Measurements from ENCODE around the gene NUTM2G. TPM values are rescaled to one million over a fixed set of nuclear protein-coding genes. Genes with fewer than 3 reads are reported as not detected.

Gene NUTM2G
- total and polyA plus RNA-seq, 9 of the 15 experiments (the other 6 are each of a cell fraction or from before 2014, with no cell fraction given): 0.03 TPM; not detected in 7

DNA sequence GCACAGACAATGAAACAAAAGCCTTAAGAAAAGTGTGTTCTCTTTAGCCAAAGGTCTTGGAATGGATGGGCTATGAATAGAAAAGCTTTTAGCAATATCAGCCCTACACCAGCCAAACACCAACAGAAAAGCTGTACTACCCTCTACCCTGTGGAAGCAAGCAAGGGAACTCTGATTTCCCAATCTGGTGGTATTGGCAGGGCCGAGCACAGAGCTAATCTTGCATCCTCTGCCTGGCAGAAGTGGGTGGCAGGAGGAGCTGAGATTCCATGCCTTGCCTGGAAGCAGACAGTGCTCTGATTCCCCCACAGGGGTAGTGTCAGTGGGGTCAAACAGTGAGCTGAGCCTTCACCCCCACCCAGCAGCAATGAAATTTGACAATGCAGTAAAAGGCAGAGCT, 44.7 kb upstream of the NUTM2G start (continued):
- TF ChIP-seq ILF3 (IDR thresholded peaks at IDR 0.05; ENCODE audit: borderline replicate concordance) (no peak), ZNF282 (CRISPR knock-in tag; IDR thresholded peaks at IDR 0.05) (no peak)
- TF ChIP-seq, protein P1, sequence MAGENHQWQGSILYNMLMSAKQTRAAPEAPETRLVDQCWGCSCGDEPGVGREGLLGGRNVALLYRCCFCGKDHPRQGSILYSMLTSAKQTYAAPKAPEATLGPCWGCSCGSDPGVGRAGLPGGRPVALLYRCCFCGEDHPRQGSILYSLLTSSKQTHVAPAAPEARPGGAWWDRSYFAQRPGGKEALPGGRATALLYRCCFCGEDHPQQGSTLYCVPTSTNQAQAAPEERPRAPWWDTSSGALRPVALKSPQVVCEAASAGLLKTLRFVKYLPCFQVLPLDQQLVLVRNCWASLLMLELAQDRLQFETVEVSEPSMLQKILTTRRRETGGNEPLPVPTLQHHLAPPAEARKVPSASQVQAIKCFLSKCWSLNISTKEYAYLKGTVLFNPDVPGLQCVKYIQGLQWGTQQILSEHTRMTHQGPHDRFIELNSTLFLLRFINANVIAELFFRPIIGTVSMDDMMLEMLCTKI (IDR thresholded peaks at IDR 0.05; ENCODE audit: partially characterized antibody): no peak

DNA sequence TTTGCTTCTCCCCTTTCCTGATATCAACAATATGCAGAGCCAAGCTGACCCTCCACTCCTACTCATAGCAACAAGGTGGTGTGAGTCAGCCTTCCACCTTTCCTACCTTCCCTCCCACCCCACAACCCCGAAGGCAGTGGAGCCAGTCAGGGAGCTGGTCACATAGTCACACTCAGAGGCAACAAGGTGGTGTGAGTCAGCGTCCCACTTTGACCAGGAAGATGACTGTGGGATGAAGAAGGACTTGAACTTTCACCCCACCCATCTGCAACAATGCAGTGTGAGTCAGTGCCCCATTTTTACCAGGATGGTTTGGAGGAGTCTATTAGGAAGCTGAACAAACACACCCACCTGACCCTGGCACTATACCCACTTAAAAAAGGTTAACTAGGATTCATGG, 44.2 kb upstream of the NUTM2G start:
- 7% methylated on average over 2 of the region's 2 CpGs for WGBS (ENCODE audit: insufficient coverage, low coverage, missing lambda C conversion rate)
- H3K27me3 ChIP-seq (ENCODE audit: control insufficient read depth in 2 of 2, insufficient read depth in 2 of 2, low read length in 2 of 2): no peaks in the 10 kb centered on the region
- no peak overlapping the region for H3K4me3 ChIP-seq
- H3K4me2 ChIP-seq (ENCODE audit: insufficient read depth, low read length): no peak overlapping the region
- H2AFZ ChIP-seq (ENCODE audit: low read depth, low read length): no peak overlapping the region
- no peaks in the 10 kb centered on the region for H3K36me3 ChIP-seq (ENCODE audit: control insufficient read depth, insufficient read depth, low read length)
- no peaks in the 10 kb centered on the region for H3K9me3 ChIP-seq (replicated peaks; ENCODE audit: control insufficient read depth, insufficient read depth, low read depth, low read length)
- no peaks in the 10 kb centered on the region for H4K20me1 ChIP-seq (replicated peaks; ENCODE audit: control insufficient read depth, insufficient read depth, low read length)
- DNase-seq (ENCODE audit: extremely low read depth in 1 of 4, low spot score in 3 of 4): peak; percentile 19 to 55 (median 32)
- no peaks in the 10 kb centered on the region for H3K9me1 ChIP-seq (ENCODE audit: control insufficient read depth, insufficient read depth, low read length)
- FAIRE-seq: peak; percentile 80
- H3K4me1 ChIP-seq (replicated peaks in 1 of 2; ENCODE audit: control insufficient read depth in 2 of 2, insufficient read depth in 2 of 2, low read length in 2 of 2): no peaks in the 10 kb centered on the region; a peak in 1 of 5 replicates
- intact Hi-C loops (cut with micrococcal nuclease): no loop called here
- no peaks in the 10 kb centered on the region for H3K79me2 ChIP-seq (ENCODE audit: control insufficient read depth, insufficient read depth, low read length)
- ATAC-seq: peak; percentile 44; the same call in 1 of the 3 replicates
- H3K9ac ChIP-seq (ENCODE audit: insufficient read depth in 1 of 2, low read depth in 2 of 2, low read length in 2 of 2): no peak overlapping the region
- no TSS peak for BruUV-seq (replicated peaks)
- ChIA-PET POLR2A (interaction anchor here (0.6 to 2.1 kb wide), 3 partner anchors 11 to 277 kb away, joined by 3 to 5 read pairs (median 3); no protein-coding TSS in a partner anchor), CTCF (ENCODE audit: low intra/inter-chr PET ratio) (no interaction called here)
- H3K27ac ChIP-seq (ENCODE audit: extremely low read depth, low read depth, low read length): no peak overlapping the region
- in situ Hi-C loops (cut with MboI): no loop called here
- peak; percentile 33; the same call in 1 of the 2 replicates for TF ChIP-seq JUND (IDR thresholded peaks at IDR 0.05; ENCODE audit: borderline replicate concordance, low read depth, low read length)
- no peak for TF ChIP-seq JUND (tag; IDR thresholded peaks at IDR 0.05; ENCODE audit: borderline replicate concordance, low read depth, low read length)
- peak; percentile 54; the same call in 1 of the 2 replicates for TF ChIP-seq FOSL1 (tag; conservative IDR thresholded peaks at IDR 0.05)
- TF ChIP-seq ARID1B (IDR thresholded peaks at IDR 0.05): 0 out of 2 replicates have a peak, but pooled peaks have one; percentile 23
- TF ChIP-seq EGR1 (conservative IDR thresholded peaks at IDR 0.05): peak; percentile 28
- TF ChIP-seq, protein P2, sequence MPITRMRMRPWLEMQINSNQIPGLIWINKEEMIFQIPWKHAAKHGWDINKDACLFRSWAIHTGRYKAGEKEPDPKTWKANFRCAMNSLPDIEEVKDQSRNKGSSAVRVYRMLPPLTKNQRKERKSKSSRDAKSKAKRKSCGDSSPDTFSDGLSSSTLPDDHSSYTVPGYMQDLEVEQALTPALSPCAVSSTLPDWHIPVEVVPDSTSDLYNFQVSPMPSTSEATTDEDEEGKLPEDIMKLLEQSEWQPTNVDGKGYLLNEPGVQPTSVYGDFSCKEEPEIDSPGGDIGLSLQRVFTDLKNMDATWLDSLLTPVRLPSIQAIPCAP (CRISPR knock-in tag; IDR thresholded peaks at IDR 0.05; ENCODE audit: borderline replicate concordance): no peak
- TF ChIP-seq CBFA2T3 (IDR thresholded peaks at IDR 0.05): peak; percentile 67
- TF ChIP-seq, protein P3, sequence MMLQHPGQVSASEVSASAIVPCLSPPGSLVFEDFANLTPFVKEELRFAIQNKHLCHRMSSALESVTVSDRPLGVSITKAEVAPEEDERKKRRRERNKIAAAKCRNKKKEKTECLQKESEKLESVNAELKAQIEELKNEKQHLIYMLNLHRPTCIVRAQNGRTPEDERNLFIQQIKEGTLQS (IDR thresholded peaks at IDR 0.05): peak; percentile 68
- TF ChIP-seq, protein P3 (CRISPR knock-in tag; conservative IDR thresholded peaks at IDR 0.05): no peak
- TF ChIP-seq ASH1L (IDR thresholded peaks at IDR 0.05; ENCODE audit: borderline replicate concordance, low read depth, partially characterized antibody): no peak
- no peak for TF ChIP-seq ESRRB (CRISPR knock-in tag; IDR thresholded peaks at IDR 0.05; ENCODE audit: borderline replicate concordance)
- no peak for TF ChIP-seq NR2C2 (CRISPR knock-in tag; IDR thresholded peaks at IDR 0.05)
- TF ChIP-seq NR2C2 (tag; IDR thresholded peaks at IDR 0.05): 0 out of 2 replicates have a peak, but pooled peaks have one; percentile 33
- TF ChIP-seq SRSF1 (IDR thresholded peaks at IDR 0.05; ENCODE audit: low read depth, low read length): no peak
- TF ChIP-seq CBFA2T2 (conservative IDR thresholded peaks at IDR 0.05): peak; percentile 23
- peak; percentile 35; the same call in 1 of the 2 replicates for TF ChIP-seq NR2C1 (IDR thresholded peaks at IDR 0.05)
- TF ChIP-seq NR2C1 (tag; IDR thresholded peaks at IDR 0.05): peak; percentile 71
